Measurements from ENCODE around the gene ELF3. TPM values are rescaled to one million over a fixed set of nuclear protein-coding genes. Genes with fewer than 3 reads are reported as not detected.
"Not testable (repeated sequence)": the region's sequence is repeated elsewhere in the genome, so short reads cannot be mapped to it uniquely, and the experiment has no call there.

ELF3 gene
- total RNA-seq, 1 donor from 2014 or later: 265 TPM

GRCh38 chr1:202046748-202047708 lies 36.6 kb downstream of the ELF3 start:
- no peak for DNase-seq (ENCODE audit: low read depth)
- H3K4me3 ChIP-seq (ENCODE audit: low read depth, low read length): no peak overlapping the region

DNA sequence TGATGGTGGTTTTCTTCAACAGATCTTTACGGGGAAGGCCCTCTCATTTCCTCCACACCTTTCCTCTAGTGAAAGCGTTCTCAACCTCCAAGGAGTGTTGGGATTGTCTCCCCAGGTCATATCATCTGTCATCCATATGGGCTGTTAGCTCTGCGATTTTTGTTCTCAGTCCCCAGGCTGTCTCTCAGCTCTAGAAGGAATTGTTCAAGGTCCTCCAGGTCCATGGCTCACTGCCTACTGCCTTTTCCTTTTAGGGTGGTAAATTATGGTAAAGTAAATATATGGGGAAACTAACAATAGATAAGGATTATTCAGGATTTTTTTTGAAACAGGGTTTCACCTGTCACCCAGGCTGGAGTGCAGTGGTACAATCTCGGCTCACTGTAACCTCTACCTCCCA lies 37.6 kb downstream of the ELF3 start:
- H3K4me3 ChIP-seq (ENCODE audit: low read depth, low read length): no peak overlapping the region
- DNase-seq (ENCODE audit: low read depth): no peak
- TF ChIP-seq CTCF (conservative IDR thresholded peaks at IDR 0.05; ENCODE audit: low read depth, low read length): no peak

More at GRCh38 chr1:202046748-202047708, 36.6 kb downstream of the ELF3 start:
- no peak for TF ChIP-seq CTCF (conservative IDR thresholded peaks at IDR 0.05; ENCODE audit: low read depth, low read length)

DNA sequence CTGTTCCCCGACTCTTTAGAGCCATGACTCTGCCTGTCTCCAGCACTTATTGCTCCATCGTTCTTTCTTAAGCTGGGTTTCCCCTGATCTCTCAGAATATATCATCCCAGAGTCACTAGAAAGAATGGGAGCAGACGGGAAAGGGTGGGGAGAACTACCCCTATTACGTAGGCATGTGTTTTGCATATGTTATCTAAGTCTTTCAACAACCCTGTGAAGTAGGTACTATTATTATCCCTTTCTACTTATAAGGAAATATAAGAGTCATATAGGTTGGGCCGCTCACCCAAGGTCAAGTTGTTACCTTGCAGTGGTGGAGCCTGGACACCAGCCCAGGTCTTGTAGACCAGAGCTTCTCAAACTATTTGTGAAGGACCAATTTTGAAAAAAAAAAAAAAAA lies 38.7 kb downstream of the ELF3 start:
- TF ChIP-seq CTCF (conservative IDR thresholded peaks at IDR 0.05; ENCODE audit: low read depth, low read length): no peak
- H3K4me3 ChIP-seq (ENCODE audit: low read depth, low read length): no peak overlapping the region
- DNase-seq (ENCODE audit: low read depth): no peak

- no peak for DNase-seq (ENCODE audit: low read depth)
- no peak overlapping the region for H3K4me3 ChIP-seq (ENCODE audit: low read depth, low read length)
- no peak for TF ChIP-seq CTCF (conservative IDR thresholded peaks at IDR 0.05; ENCODE audit: low read depth, low read length)
These were observed 43.7 kb downstream of the ELF3 start for GRCh38 chr1:202054094-202054493.

- DNase-seq (ENCODE audit: low read depth); H3K4me3 ChIP-seq (ENCODE audit: low read depth, low read length): not testable (repeated sequence)
These were observed 44.3 kb downstream of the ELF3 start for GRCh38 chr1:202054673-202055072.

GRCh38 chr1:202056644-202057334 lies 46.4 kb downstream of the ELF3 start:
- TF ChIP-seq CTCF (conservative IDR thresholded peaks at IDR 0.05; ENCODE audit: low read depth, low read length): no peak
- DNase-seq (ENCODE audit: low read depth): no peak
- no peak overlapping the region for H3K4me3 ChIP-seq (ENCODE audit: low read depth, low read length)

- not testable (repeated sequence) for H3K4me3 ChIP-seq (ENCODE audit: low read depth, low read length); DNase-seq (ENCODE audit: low read depth)
These were observed 46.9 kb downstream of the ELF3 start for GRCh38 chr1:202057335-202057704.

Measured in epithelial cell of proximal tubule (primary cell).